ENCODE data around the gene LHCGR.

The LHCGR gene

GRCh38 chr2:48755473-48755872, at the start of gene LHCGR:
Gene LHCGR, minus strand, starts transcription at chr2:48755724. Its CDS starts 53 bp downstream, at chr2:48755671.
- H3K27me3 Mint-ChIP-seq = peaks cover 46% of the 10 kb centered on the region
- no peak within 1 kb of the TSS for H3K4me3 Mint-ChIP-seq
- peaks cover 8% of the 10 kb centered on the region for H3K4me1 Mint-ChIP-seq (ENCODE audit: low read depth)
- no peak within 1 kb of the TSS for H3K27ac Mint-ChIP-seq
- H3K9me3 Mint-ChIP-seq = no peaks in the 10 kb centered on the region
- H3K36me3 Mint-ChIP-seq (ENCODE audit: low read depth) = no peaks in the 10 kb centered on the region
- intact Hi-C loops (cut with micrococcal nuclease) = no loop called here

GRCh38 chr2:48799601-48800000, 44.1 kb upstream of the LHCGR start:
- H3K4me3 Mint-ChIP-seq = no peak overlapping the region
- H3K4me1 Mint-ChIP-seq (ENCODE audit: low read depth) = no peaks in the 10 kb centered on the region
- intact Hi-C loops (cut with micrococcal nuclease) = no loop called here
- H3K27me3 Mint-ChIP-seq = no peaks in the 10 kb centered on the region
- no peaks in the 10 kb centered on the region for H3K9me3 Mint-ChIP-seq
- H3K36me3 Mint-ChIP-seq (ENCODE audit: low read depth) = no peaks in the 10 kb centered on the region
- H3K27ac Mint-ChIP-seq = no peak overlapping the region

GRCh38 chr2:48795065-48795464, 39.5 kb upstream of the LHCGR start:
- H3K36me3 Mint-ChIP-seq (ENCODE audit: low read depth) = no peaks in the 10 kb centered on the region
- H3K4me1 Mint-ChIP-seq (ENCODE audit: low read depth) = no peaks in the 10 kb centered on the region
- no peaks in the 10 kb centered on the region for H3K9me3 Mint-ChIP-seq
- intact Hi-C loops (cut with micrococcal nuclease) = no loop called here
- H3K27ac Mint-ChIP-seq = no peak overlapping the region
- H3K27me3 Mint-ChIP-seq = no peaks in the 10 kb centered on the region
- no peak overlapping the region for H3K4me3 Mint-ChIP-seq

- Mint-ChIP-seq H3K4me1 (ENCODE audit: low read depth) (no peaks in the 10 kb centered on the region), H3K27ac (no peak overlapping the region), H3K27me3 (no peaks in the 10 kb centered on the region), H3K9me3 (no peaks in the 10 kb centered on the region), H3K36me3 (ENCODE audit: low read depth) (no peaks in the 10 kb centered on the region), H3K4me3 (no peak overlapping the region)
- intact Hi-C loops (cut with micrococcal nuclease) = no loop called here
Observed at GRCh38 chr2:48793671-48794070, 38.1 kb upstream of the LHCGR start.

- Mint-ChIP-seq H3K4me3 (no peak overlapping the region), H3K36me3 (ENCODE audit: low read depth) (no peaks in the 10 kb centered on the region), H3K27me3 (no peaks in the 10 kb centered on the region), H3K27ac (no peak overlapping the region), H3K9me3 (no peaks in the 10 kb centered on the region), H3K4me1 (ENCODE audit: low read depth) (no peaks in the 10 kb centered on the region)
- intact Hi-C loops (cut with micrococcal nuclease) = no loop called here
Observed at GRCh38 chr2:48792030-48792429, 36.5 kb upstream of the LHCGR start.

- no peaks in the 10 kb centered on the region for H3K36me3 Mint-ChIP-seq (ENCODE audit: low read depth)
- H3K27ac Mint-ChIP-seq = no peak overlapping the region
- H3K4me3 Mint-ChIP-seq = no peak overlapping the region
- no peaks in the 10 kb centered on the region for H3K4me1 Mint-ChIP-seq (ENCODE audit: low read depth)
- no peaks in the 10 kb centered on the region for H3K9me3 Mint-ChIP-seq
- intact Hi-C loops (cut with micrococcal nuclease) = no loop called here
- H3K27me3 Mint-ChIP-seq = no peaks in the 10 kb centered on the region
Observed at GRCh38 chr2:48790407-48791170, 35.1 kb upstream of the LHCGR start.

GRCh38 chr2:48787580-48787979, 32.1 kb upstream of the LHCGR start:
- no peaks in the 10 kb centered on the region for H3K4me1 Mint-ChIP-seq (ENCODE audit: low read depth)
- no peak overlapping the region for H3K4me3 Mint-ChIP-seq
- peaks cover 1% of the 10 kb centered on the region for H3K27me3 Mint-ChIP-seq
- intact Hi-C loops (cut with micrococcal nuclease) = no loop called here
- H3K27ac Mint-ChIP-seq = no peak overlapping the region
- no peaks in the 10 kb centered on the region for H3K9me3 Mint-ChIP-seq
- H3K36me3 Mint-ChIP-seq (ENCODE audit: low read depth) = no peaks in the 10 kb centered on the region

GRCh38 chr2:48781366-48781765, 25.8 kb upstream of the LHCGR start:
- H3K36me3 Mint-ChIP-seq (ENCODE audit: low read depth) = no peaks in the 10 kb centered on the region
- intact Hi-C loops (cut with micrococcal nuclease) = no loop called here
- H3K9me3 Mint-ChIP-seq = no peaks in the 10 kb centered on the region
- no peaks in the 10 kb centered on the region for H3K4me1 Mint-ChIP-seq (ENCODE audit: low read depth)
- H3K4me3 Mint-ChIP-seq = no peak overlapping the region
- peaks cover 1% of the 10 kb centered on the region for H3K27me3 Mint-ChIP-seq
- no peak overlapping the region for H3K27ac Mint-ChIP-seq

GRCh38 chr2:48779019-48779716, 23.6 kb upstream of the LHCGR start:
- Mint-ChIP-seq H3K27me3 (no peaks in the 10 kb centered on the region), H3K27ac (no peak overlapping the region), H3K4me3 (no peak overlapping the region), H3K36me3 (ENCODE audit: low read depth) (no peaks in the 10 kb centered on the region), H3K9me3 (no peaks in the 10 kb centered on the region), H3K4me1 (ENCODE audit: low read depth) (no peaks in the 10 kb centered on the region)
- intact Hi-C loops (cut with micrococcal nuclease) = no loop called here

GRCh38 chr2:48774251-48774650, 18.7 kb upstream of the LHCGR start:
- no peaks in the 10 kb centered on the region for H3K36me3 Mint-ChIP-seq (ENCODE audit: low read depth)
- peaks cover 3% of the 10 kb centered on the region for H3K9me3 Mint-ChIP-seq
- no peak overlapping the region for H3K4me3 Mint-ChIP-seq
- H3K27ac Mint-ChIP-seq = no peak overlapping the region
- peaks cover 2% of the 10 kb centered on the region for H3K4me1 Mint-ChIP-seq (ENCODE audit: low read depth)
- peaks cover under 1% of the 10 kb centered on the region for H3K27me3 Mint-ChIP-seq
- intact Hi-C loops (cut with micrococcal nuclease) = no loop called here

GRCh38 chr2:48771241-48772014, 15.9 kb upstream of the LHCGR start:
- Mint-ChIP-seq H3K9me3 (peaks cover 10% of the 10 kb centered on the region), H3K27me3 (peaks cover 2% of the 10 kb centered on the region), H3K27ac (no peak overlapping the region), H3K36me3 (ENCODE audit: low read depth) (no peaks in the 10 kb centered on the region), H3K4me3 (no peak overlapping the region), H3K4me1 (ENCODE audit: low read depth) (peaks cover 12% of the 10 kb centered on the region)
- intact Hi-C loops (cut with micrococcal nuclease) = no loop called here

GRCh38 chr2:48770181-48770580, 14.7 kb upstream of the LHCGR start:
- no peaks in the 10 kb centered on the region for H3K36me3 Mint-ChIP-seq (ENCODE audit: low read depth)
- no peak overlapping the region for H3K27ac Mint-ChIP-seq
- peaks cover 4% of the 10 kb centered on the region for H3K27me3 Mint-ChIP-seq
- intact Hi-C loops (cut with micrococcal nuclease) = no loop called here
- H3K9me3 Mint-ChIP-seq = peaks cover 10% of the 10 kb centered on the region
- H3K4me3 Mint-ChIP-seq = no peak overlapping the region
- peaks cover 12% of the 10 kb centered on the region for H3K4me1 Mint-ChIP-seq (ENCODE audit: low read depth)

- intact Hi-C loops (cut with micrococcal nuclease) = no loop called here
- Mint-ChIP-seq H3K4me1 (ENCODE audit: low read depth) (peaks cover 12% of the 10 kb centered on the region), H3K9me3 (peaks cover 10% of the 10 kb centered on the region), H3K4me3 (no peak overlapping the region), H3K27ac (peak overlapping the region; percentile 26), H3K36me3 (ENCODE audit: low read depth) (no peaks in the 10 kb centered on the region), H3K27me3 (peaks cover 6% of the 10 kb centered on the region)
Observed at GRCh38 chr2:48768669-48769068, 13.1 kb upstream of the LHCGR start.

GRCh38 chr2:48767330-48767729, 11.8 kb upstream of the LHCGR start:
- Mint-ChIP-seq H3K4me3 (no peak overlapping the region), H3K4me1 (ENCODE audit: low read depth) (peaks cover 12% of the 10 kb centered on the region), H3K27ac (no peak overlapping the region), H3K27me3 (peaks cover 6% of the 10 kb centered on the region), H3K9me3 (peaks cover 10% of the 10 kb centered on the region), H3K36me3 (ENCODE audit: low read depth) (no peaks in the 10 kb centered on the region)
- intact Hi-C loops (cut with micrococcal nuclease) = no loop called here
